ENCODE results near the gene CHSY1.

DNA sequence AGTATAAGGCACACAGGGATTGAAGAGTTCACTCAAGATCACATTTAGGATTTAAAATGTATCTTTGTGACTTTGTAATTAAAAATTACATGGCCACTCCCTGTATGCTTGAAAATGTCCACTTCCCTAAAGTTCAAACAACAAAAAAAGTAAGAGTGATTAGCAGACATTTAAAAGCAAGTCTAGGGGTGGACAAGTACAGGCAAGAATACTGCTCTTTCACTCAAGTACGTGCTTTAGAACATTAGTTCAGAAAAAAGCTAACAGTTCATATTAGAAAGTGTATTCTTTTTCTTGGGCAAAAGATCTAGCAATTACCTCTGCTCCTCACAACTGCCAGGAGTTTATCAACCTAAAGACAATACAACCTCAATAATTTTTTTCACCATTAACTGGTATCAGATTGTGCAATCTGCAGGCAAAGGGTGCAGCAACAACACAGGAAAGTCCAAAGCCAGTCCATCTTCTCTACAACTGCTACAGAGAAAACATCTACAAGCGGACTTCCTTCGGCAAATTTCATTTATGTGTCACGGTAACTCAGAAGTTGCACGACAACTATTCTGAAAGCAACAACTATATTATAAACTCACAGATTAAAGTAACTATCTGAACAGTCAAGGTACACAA lies 18.1 kb downstream of the CHSY1 start:
- TF ChIP-seq, protein P1, sequence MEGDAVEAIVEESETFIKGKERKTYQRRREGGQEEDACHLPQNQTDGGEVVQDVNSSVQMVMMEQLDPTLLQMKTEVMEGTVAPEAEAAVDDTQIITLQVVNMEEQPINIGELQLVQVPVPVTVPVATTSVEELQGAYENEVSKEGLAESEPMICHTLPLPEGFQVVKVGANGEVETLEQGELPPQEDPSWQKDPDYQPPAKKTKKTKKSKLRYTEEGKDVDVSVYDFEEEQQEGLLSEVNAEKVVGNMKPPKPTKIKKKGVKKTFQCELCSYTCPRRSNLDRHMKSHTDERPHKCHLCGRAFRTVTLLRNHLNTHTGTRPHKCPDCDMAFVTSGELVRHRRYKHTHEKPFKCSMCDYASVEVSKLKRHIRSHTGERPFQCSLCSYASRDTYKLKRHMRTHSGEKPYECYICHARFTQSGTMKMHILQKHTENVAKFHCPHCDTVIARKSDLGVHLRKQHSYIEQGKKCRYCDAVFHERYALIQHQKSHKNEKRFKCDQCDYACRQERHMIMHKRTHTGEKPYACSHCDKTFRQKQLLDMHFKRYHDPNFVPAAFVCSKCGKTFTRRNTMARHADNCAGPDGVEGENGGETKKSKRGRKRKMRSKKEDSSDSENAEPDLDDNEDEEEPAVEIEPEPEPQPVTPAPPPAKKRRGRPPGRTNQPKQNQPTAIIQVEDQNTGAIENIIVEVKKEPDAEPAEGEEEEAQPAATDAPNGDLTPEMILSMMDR (IDR thresholded peaks at IDR 0.05; ENCODE audit: low read depth, low read length), result no peak
- TF ChIP-seq EZH2phosphoT487 (IDR thresholded peaks at IDR 0.05; ENCODE audit: low read depth), result no peak
